Colonic mucosa (tissue), 4 donors: ENCODE data around the gene TNS4. TPM values are rescaled to one million over a fixed set of nuclear protein-coding genes. Genes with fewer than 3 reads are reported as not detected.

ENCODE experiments used
- DNase-seq: peaks from one replicate; pipeline ENCODE4 v3.0.0-alpha.2; 2020
- H3K27ac ChIP-seq: fragments of 200-600 bp; one replicate; pipeline ENCODE4 v1.8.0; 2021
- H3K27me3 ChIP-seq: fragments of 200-600 bp; one replicate; pipeline ENCODE4 v1.8.0; 2021
- H3K36me3 ChIP-seq: fragments of 200-600 bp; one replicate; pipeline ENCODE4 v1.8.0; 2021
- H3K4me1 ChIP-seq: fragments of 200-600 bp; one replicate; pipeline ENCODE4 v1.8.0; 2021; ENCODE audit warnings: mild to moderate bottlenecking
- H3K4me3 ChIP-seq: fragments of 200-600 bp; one replicate; pipeline ENCODE4 v1.8.0; 2021
- H3K9ac ChIP-seq, 2 donors: one replicate each; pipeline ENCODE4 v1.7.0; 2013; ENCODE audit warnings: control low read depth in 2 of 2, low read depth in 2 of 2, low read length in 2 of 2
- H3K9me3 ChIP-seq: fragments of 200-600 bp; one replicate; pipeline ENCODE4 v1.8.0; 2021
- CTCF ChIP-seq: fragments of 200-600 bp; IDR thresholded peaks from one replicate; pipeline ENCODE4 v1.8.0; 2022; ENCODE audit warnings: antibody characterized with exemption, mild to moderate bottlenecking
- intact Hi-C: fragments of 100-400 bp; cut with DNase I; formaldehyde crosslinking; loops from one replicate; pipeline ENCODE4 v1.14.1; 2022
- total RNA-seq, 2 donors: library from RNA; stranded (reverse); fragmentation: NEBNext Ultra II Directional in 1 of 2; extraction: Animal tissue kit (Norgen Biotek cat#: 25700) in 1 of 2; gene quantifications; one replicate each; pipeline ENCODE4 v1.2.1, GENCODE V29; 2021
- donor health status: healthy.
- donor health status: DM: no; HTN: no; CAD: no.
- donor health status: DM: no; HTN: no; CAD: no.

The TNS4 gene
- total RNA-seq, 2 donors from 2014 or later: 8.8 to 20.4 TPM

GRCh38 chr17:40503154-40503553 is 1.7 kb upstream of the TNS4 start:
- H3K27me3 ChIP-seq: no peaks in the 10 kb centered on the region
- H3K9me3 ChIP-seq: no peaks in the 10 kb centered on the region
- intact Hi-C loops: no loop called here
- H3K9ac ChIP-seq: no peak overlapping the region
- no peaks in the 10 kb centered on the region for H3K4me1 ChIP-seq
- H3K4me3 ChIP-seq: no peak overlapping the region
- no peak for DNase-seq
- H3K36me3 ChIP-seq: no peaks in the 10 kb centered on the region
- no peak overlapping the region for H3K27ac ChIP-seq
- no peak for TF ChIP-seq CTCF

GRCh38 chr17:40502716-40503115 is 1.3 kb upstream of the TNS4 start:
- no peak overlapping the region for H3K9ac ChIP-seq
- no peak for TF ChIP-seq CTCF
- no peaks in the 10 kb centered on the region for H3K36me3 ChIP-seq
- no peaks in the 10 kb centered on the region for H3K4me1 ChIP-seq
- no peaks in the 10 kb centered on the region for H3K27me3 ChIP-seq
- H3K4me3 ChIP-seq: no peak overlapping the region
- DNase-seq: no peak
- no peak overlapping the region for H3K27ac ChIP-seq
- intact Hi-C loops: no loop called here
- H3K9me3 ChIP-seq: no peaks in the 10 kb centered on the region

- intact Hi-C loops: no loop called here
- Histone ChIP-seq H3K27me3 (no peaks in the 10 kb centered on the region), H3K27ac (no peak overlapping the region), H3K4me3 (peak overlapping the region; percentile 19), H3K4me1 (no peaks in the 10 kb centered on the region), H3K9ac (peak overlapping the region; percentile 40 to 85), H3K36me3 (no peaks in the 10 kb centered on the region), H3K9me3 (no peaks in the 10 kb centered on the region)
- TF ChIP-seq CTCF: no peak
- no peak for DNase-seq
These were observed 714 bp downstream of the TNS4 start for GRCh38 chr17:40500709-40501108.

- DNase-seq: no peak
- no peaks in the 10 kb centered on the region for H3K27me3 ChIP-seq
- peak overlapping the region; percentile 40 to 85 for H3K9ac ChIP-seq
- H3K4me1 ChIP-seq: no peaks in the 10 kb centered on the region
- no peaks in the 10 kb centered on the region for H3K9me3 ChIP-seq
- H3K36me3 ChIP-seq: no peaks in the 10 kb centered on the region
- intact Hi-C loops: no loop called here
- peak overlapping the region; percentile 74 for H3K27ac ChIP-seq
- no peak for TF ChIP-seq CTCF
- peak overlapping the region; percentile 19 for H3K4me3 ChIP-seq
These were observed 1.2 kb downstream of the TNS4 start for GRCh38 chr17:40500190-40500589.

GRCh38 chr17:40499551-40500189 is 1.8 kb downstream of the TNS4 start:
- H3K27ac ChIP-seq: peak overlapping the region; percentile 74
- H3K9me3 ChIP-seq: no peaks in the 10 kb centered on the region
- TF ChIP-seq CTCF: no peak
- H3K4me3 ChIP-seq: peak overlapping the region; percentile 13
- intact Hi-C loops: no loop called here
- peak overlapping the region; percentile 40 to 85 for H3K9ac ChIP-seq
- H3K27me3 ChIP-seq: no peaks in the 10 kb centered on the region
- no peaks in the 10 kb centered on the region for H3K4me1 ChIP-seq
- DNase-seq: peak; percentile 95
- no peaks in the 10 kb centered on the region for H3K36me3 ChIP-seq
